Loucy (cell line): ENCODE measurements around the gene MGA.

Source experiments
- H2AFZ ChIP-seq: fragments of 200-600 bp; sonication (generic); 2 replicates; pipeline ENCODE4 v1.6.0; 2016; ENCODE audit warnings: antibody characterized with exemption, mild to moderate bottlenecking, low read length, moderate library complexity
- H3F3A ChIP-seq: fragments of 200-600 bp; 2 replicates; pipeline ENCODE4 v1.6.0; 2016; ENCODE audit warnings: antibody characterized with exemption, low read depth, mild to moderate bottlenecking
- H3K27me3 ChIP-seq: fragments of 200-600 bp; sonication (generic); 2 replicates; pipeline ENCODE4 v1.6.1; 2014; ENCODE audit warnings: low read length, mild to moderate bottlenecking; ENCODE audit not compliant: insufficient read depth, poor library complexity, severe bottlenecking
- H3K36me3 ChIP-seq: fragments of 200-600 bp; sonication (generic); 2 replicates; pipeline ENCODE4 v1.6.1; 2016; ENCODE audit warnings: low read length; ENCODE audit not compliant: insufficient read depth
- H3K4me1 ChIP-seq: fragments of 200-600 bp; sonication (generic); 2 replicates; pipeline ENCODE4 v1.5.1; 2014; ENCODE audit warnings: low read length, mild to moderate bottlenecking; ENCODE audit not compliant: insufficient read depth, poor library complexity, severe bottlenecking
- H3K4me2 ChIP-seq: fragments of 200-600 bp; sonication (generic); 2 replicates; pipeline ENCODE4 v1.6.0; 2014; ENCODE audit warnings: antibody characterized with exemption, low read length, low read depth, mild to moderate bottlenecking; ENCODE audit not compliant: poor library complexity, severe bottlenecking
- H3K4me3 ChIP-seq: fragments of 200-600 bp; sonication (generic); 2 replicates; pipeline ENCODE4 v1.5.1; 2014; ENCODE audit warnings: low read length, mild to moderate bottlenecking, mixed read lengths; ENCODE audit not compliant: poor library complexity, severe bottlenecking
- H3K79me2 ChIP-seq: fragments of 200-600 bp; sonication (generic); 2 replicates; pipeline ENCODE4 v1.6.1; 2014; ENCODE audit warnings: low read length; ENCODE audit not compliant: insufficient read depth
- H3K9ac ChIP-seq: fragments of 200-600 bp; sonication (generic); 2 replicates; pipeline ENCODE4 v1.6.0; 2014; ENCODE audit warnings: mild to moderate bottlenecking, low read depth, low read length, moderate library complexity; ENCODE audit not compliant: poor library complexity, severe bottlenecking
- H3K9me2 ChIP-seq: fragments of 200-600 bp; sonication (generic); replicated peaks from 2 replicates; pipeline ENCODE4 v1.6.1; 2016; ENCODE audit warnings: low read depth, low read length, mixed read lengths
- H3K9me3 ChIP-seq: fragments of 200-600 bp; sonication (generic); 2 replicates; pipeline ENCODE4 v1.6.1; 2014; ENCODE audit warnings: mild to moderate bottlenecking, antibody characterized with exemption, low read length, low read depth; ENCODE audit not compliant: insufficient read depth
- H4K20me1 ChIP-seq: fragments of 200-600 bp; sonication (generic); 2 replicates; pipeline ENCODE4 v1.6.0; 2014; ENCODE audit warnings: antibody characterized with exemption, low read length, mild to moderate bottlenecking; ENCODE audit not compliant: insufficient read depth, poor library complexity, severe bottlenecking
- EZH2phosphoT487 ChIP-seq: fragments of 200-600 bp; IDR thresholded peaks from 2 replicates; pipeline ENCODE4 v1.6.1; 2018; ENCODE audit warnings: antibody characterized with exemption, mild to moderate bottlenecking, moderate library complexity, borderline replicate concordance
- TF ChIP-seq, protein P1 (sequence below): fragments of 200-600 bp; sonication (generic); conservative IDR thresholded peaks from 2 replicates; pipeline ENCODE4 v1.5.1; 2014; ENCODE audit warnings: mild to moderate bottlenecking, antibody characterized with exemption, low read length

The MGA gene

DNA sequence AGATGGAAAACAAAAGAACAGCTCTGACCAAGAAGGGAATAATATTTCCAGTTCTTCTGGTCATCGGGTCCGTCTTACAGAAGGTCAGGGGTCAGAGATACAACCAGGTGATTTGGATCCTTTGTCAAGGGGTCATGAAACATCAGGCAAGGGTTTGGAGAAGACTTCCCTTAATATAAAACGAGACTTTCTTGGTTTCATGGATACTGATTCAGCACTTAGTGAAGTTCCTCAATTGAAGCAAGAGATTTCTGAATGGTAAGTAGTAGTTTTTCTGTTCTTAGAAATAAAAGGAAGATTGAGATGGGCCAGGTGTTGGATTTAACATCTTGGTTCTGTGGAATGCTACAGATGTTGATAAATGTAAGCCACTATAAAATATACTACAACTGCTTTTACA is 9.5 kb downstream of the MGA start:
- no peaks in the 10 kb centered on the region for H3K9me2 ChIP-seq
- H3K4me1 ChIP-seq = peaks cover 23% of the 10 kb centered on the region
- H3F3A ChIP-seq = no peaks in the 10 kb centered on the region
- no peak overlapping the region for H3K9ac ChIP-seq
- H3K4me2 ChIP-seq = no peak overlapping the region
- no peak overlapping the region for H2AFZ ChIP-seq
- peaks cover 98% of the 10 kb centered on the region for H3K79me2 ChIP-seq
- TF ChIP-seq, protein P1, sequence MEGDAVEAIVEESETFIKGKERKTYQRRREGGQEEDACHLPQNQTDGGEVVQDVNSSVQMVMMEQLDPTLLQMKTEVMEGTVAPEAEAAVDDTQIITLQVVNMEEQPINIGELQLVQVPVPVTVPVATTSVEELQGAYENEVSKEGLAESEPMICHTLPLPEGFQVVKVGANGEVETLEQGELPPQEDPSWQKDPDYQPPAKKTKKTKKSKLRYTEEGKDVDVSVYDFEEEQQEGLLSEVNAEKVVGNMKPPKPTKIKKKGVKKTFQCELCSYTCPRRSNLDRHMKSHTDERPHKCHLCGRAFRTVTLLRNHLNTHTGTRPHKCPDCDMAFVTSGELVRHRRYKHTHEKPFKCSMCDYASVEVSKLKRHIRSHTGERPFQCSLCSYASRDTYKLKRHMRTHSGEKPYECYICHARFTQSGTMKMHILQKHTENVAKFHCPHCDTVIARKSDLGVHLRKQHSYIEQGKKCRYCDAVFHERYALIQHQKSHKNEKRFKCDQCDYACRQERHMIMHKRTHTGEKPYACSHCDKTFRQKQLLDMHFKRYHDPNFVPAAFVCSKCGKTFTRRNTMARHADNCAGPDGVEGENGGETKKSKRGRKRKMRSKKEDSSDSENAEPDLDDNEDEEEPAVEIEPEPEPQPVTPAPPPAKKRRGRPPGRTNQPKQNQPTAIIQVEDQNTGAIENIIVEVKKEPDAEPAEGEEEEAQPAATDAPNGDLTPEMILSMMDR = no peak
- TF ChIP-seq EZH2phosphoT487 = no peak
- H4K20me1 ChIP-seq = peaks cover 73% of the 10 kb centered on the region
- no peaks in the 10 kb centered on the region for H3K27me3 ChIP-seq
- no peak overlapping the region for H3K4me3 ChIP-seq
- no peaks in the 10 kb centered on the region for H3K9me3 ChIP-seq
- H3K36me3 ChIP-seq = peaks cover 21% of the 10 kb centered on the region; the same call in 1 of the 2 replicates

DNA sequence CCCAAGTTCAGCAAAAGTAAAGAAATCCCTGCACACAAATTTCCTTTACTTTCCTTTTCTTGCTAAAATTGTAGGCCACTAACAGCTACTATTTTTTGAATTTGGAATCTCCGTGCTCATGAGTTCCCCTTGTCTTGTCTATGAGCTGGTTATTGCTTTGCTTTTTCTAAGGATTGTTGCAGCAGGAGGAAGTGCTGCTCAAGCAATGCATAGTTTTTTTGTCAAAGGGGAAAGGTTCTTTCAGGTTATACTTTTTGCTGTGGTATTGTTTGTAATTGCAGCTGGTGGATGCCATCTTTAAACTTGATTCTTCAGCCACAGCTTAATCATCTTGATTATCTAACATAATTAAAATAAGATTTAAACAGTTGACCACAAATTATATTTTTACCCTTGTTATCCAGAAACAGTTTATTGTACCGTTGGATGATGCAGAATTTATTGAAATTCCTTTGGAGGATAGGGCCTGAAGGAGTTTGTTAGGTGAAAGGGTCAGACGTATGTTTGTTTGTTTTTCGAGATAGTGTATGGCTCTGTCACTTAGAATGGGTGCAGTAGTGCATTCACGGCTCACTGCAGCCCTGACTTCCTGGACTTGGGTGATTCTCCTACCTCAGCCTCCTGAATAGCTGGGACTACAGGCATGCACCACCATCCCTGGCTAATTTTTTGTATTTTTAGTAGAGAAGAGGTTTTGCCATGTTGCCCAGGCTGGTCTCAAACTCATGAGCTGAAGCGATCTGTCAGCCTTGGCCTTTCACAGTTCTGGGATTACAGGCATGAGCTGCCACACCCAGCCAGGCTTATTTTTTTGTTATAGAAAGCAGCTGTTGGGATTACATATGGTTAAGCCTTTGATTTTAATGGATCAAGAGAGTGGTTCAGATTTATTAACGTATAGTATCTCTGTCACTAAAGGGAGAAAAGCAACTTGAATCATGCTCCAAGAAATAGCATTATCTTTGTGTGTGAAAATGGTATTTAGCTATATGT is 11.7 kb downstream of the MGA start:
- no peaks in the 10 kb centered on the region for H3K27me3 ChIP-seq
- no peaks in the 10 kb centered on the region for H3K9me2 ChIP-seq
- H3K9me3 ChIP-seq = no peaks in the 10 kb centered on the region
- peak overlapping the region; percentile 36 for H3K4me2 ChIP-seq
- H3K36me3 ChIP-seq = peaks cover 24% of the 10 kb centered on the region; the same call in 1 of the 2 replicates
- H3K79me2 ChIP-seq = peaks cover 98% of the 10 kb centered on the region
- TF ChIP-seq, protein P1 = no peak
- no peak for TF ChIP-seq EZH2phosphoT487
- H2AFZ ChIP-seq = no peak overlapping the region
- peaks cover 73% of the 10 kb centered on the region for H4K20me1 ChIP-seq
- H3K4me3 ChIP-seq = no peak overlapping the region
- peaks cover 9% of the 10 kb centered on the region for H3K4me1 ChIP-seq
- H3F3A ChIP-seq = no peaks in the 10 kb centered on the region
- H3K9ac ChIP-seq = no peak overlapping the region

DNA sequence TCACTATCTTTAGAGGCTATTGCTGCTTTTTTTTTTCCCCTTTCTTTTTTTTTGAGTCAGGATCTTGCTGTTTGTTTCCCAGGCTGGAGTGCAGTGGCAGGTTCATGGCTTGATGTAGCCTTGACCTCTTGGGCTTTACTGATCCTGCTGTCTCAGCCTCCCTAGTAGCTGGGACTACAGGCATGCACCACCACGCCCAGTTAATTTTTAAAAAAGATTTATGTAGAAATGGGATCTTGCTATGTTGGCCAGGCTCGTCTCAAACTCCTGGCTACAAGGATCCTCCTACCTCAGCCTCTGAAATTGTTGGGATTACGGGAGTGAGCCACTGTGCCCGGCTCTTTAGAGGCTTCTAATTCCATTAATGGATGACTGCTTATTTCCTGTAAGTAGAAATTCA is 15.1 kb downstream of the MGA start:
- Histone ChIP-seq H3K27me3 (no peaks in the 10 kb centered on the region), H3K79me2 (peaks cover 98% of the 10 kb centered on the region), H3F3A (no peaks in the 10 kb centered on the region), H3K9ac (no peak overlapping the region), H3K9me2 (no peaks in the 10 kb centered on the region), H3K4me1 (peaks cover 9% of the 10 kb centered on the region), H3K4me3 (no peak overlapping the region), H4K20me1 (peaks cover 72% of the 10 kb centered on the region), H2AFZ (no peak overlapping the region), H3K36me3 (peaks cover 11% of the 10 kb centered on the region; the same call in 1 of the 2 replicates), H3K4me2 (no peak overlapping the region), H3K9me3 (no peaks in the 10 kb centered on the region)
- TF ChIP-seq, protein P1 = no peak
- TF ChIP-seq EZH2phosphoT487 = no peak
